ENCODE results near the gene SUCLA2. TPM values are rescaled to one million over a fixed set of nuclear protein-coding genes. Genes with fewer than 3 reads are reported as not detected.

The SUCLA2 gene
- total and polyA plus RNA-seq, 9 of the 15 experiments (the other 6 are each of a cell fraction or from before 2014, with no cell fraction given): 23.3 to 52.9 (median 35.8) TPM

GRCh38 chr13:48043789-48044503, 42.9 kb upstream of the SUCLA2 start (continued):
- no peak for TF ChIP-seq E4F1 (CRISPR knock-in tag; IDR thresholded peaks at IDR 0.05; ENCODE audit: borderline replicate concordance)
- no peak for TF ChIP-seq HIVEP1 (CRISPR knock-in tag; IDR thresholded peaks at IDR 0.05)
- no peak for TF ChIP-seq ESRRA (IDR thresholded peaks at IDR 0.05; ENCODE audit: borderline replicate concordance, low read depth)
- no peak for TF ChIP-seq MTA1 (IDR thresholded peaks at IDR 0.05; ENCODE audit: borderline replicate concordance)
- TF ChIP-seq NFYB (IDR thresholded peaks at IDR 0.05; ENCODE audit: extremely low read depth, insufficient read length): no peak
- no peak for TF ChIP-seq ATF4 (CRISPR knock-in tag; IDR thresholded peaks at IDR 0.05)
- TF ChIP-seq E2F3 (CRISPR knock-in tag; IDR thresholded peaks at IDR 0.05): no peak

Data from K562 (cell line).